SK-N-SH (cell line): ENCODE measurements around the gene GRIA1. TPM values are rescaled to one million over a fixed set of nuclear protein-coding genes. Genes with fewer than 3 reads are reported as not detected.

Experiments used
- CTCF ChIA-PET: fragments of 300-600, 350-600 bp; formaldehyde crosslinking; extraction: SDS; loops from one replicate; lab custom pipeline; 2021; lab: Yijun Ruan, JAX
- POLR2A ChIA-PET: fragments of 350-600 bp; sonication (Branson Sonifier 250); formaldehyde crosslinking; extraction: SDS; loops from one replicate; lab custom pipeline; 2020; ENCODE audit warnings: antibody characterized with exemption, inconsistent platforms; lab: Yijun Ruan, JAX
- DNase-seq: peaks from one replicate; pipeline ENCODE4 v3.0.0; 2012
- H2AFZ ChIP-seq: fragments of 200-600 bp; sonication (generic); 2 replicates; pipeline ENCODE4 v1.8.1; 2016; ENCODE audit warnings: antibody characterized with exemption, mild to moderate bottlenecking, low read depth
- H3F3A ChIP-seq: fragments of 200-600 bp; sonication (generic); replicated peaks from 2 replicates; pipeline ENCODE3; 2016; ENCODE audit warnings: antibody characterized with exemption, mild to moderate bottlenecking; ENCODE audit not compliant: insufficient read depth
- H3K27ac ChIP-seq, 2 experiments: fragments of 200-500 bp in 1 of 2; fragments of 200-600 bp in 1 of 2; sonication (Bioruptor generic) in 1 of 2; sonication (generic), shearing (Covaris generic) in 1 of 2; 2 replicates each; pipeline versions ENCODE4 v1.5.1 to v1.6.1; 2014 to 2016; ENCODE audit warnings: low read depth in 2 of 2, inconsistent platforms in 1 of 2, low read length in 1 of 2, mild to moderate bottlenecking in 1 of 2, mixed read lengths in 1 of 2
- H3K27me3 ChIP-seq: fragments of 200-600 bp; sonication (generic), shearing (Covaris generic); 2 replicates; pipeline ENCODE4 v1.6.1; 2016; ENCODE audit warnings: mixed run types; ENCODE audit not compliant: insufficient read depth
- H3K36me3 ChIP-seq, 2 experiments: fragments of 200-500 bp in 1 of 2; fragments of 200-600 bp in 1 of 2; sonication (Bioruptor generic) in 1 of 2; sonication (generic) in 1 of 2; replicated peaks in 1 of 2; 2 replicates each; pipeline versions ENCODE3 to v1.5.1; 2014 to 2016; ENCODE audit warnings: low read length in 1 of 2, mild to moderate bottlenecking in 1 of 2; ENCODE audit not compliant: insufficient read depth in 2 of 2, control insufficient read depth in 1 of 2
- H3K4me1 ChIP-seq, 2 experiments: fragments of 200-500 bp in 1 of 2; fragments of 200-600 bp in 1 of 2; sonication (Bioruptor generic) in 1 of 2; sonication (generic), shearing (Covaris generic) in 1 of 2; 2 replicates each; pipeline versions ENCODE4 v1.5.1 to v1.6.1; 2014 to 2016; ENCODE audit warnings: low read depth in 1 of 2, low read length in 1 of 2, mixed run types in 1 of 2; ENCODE audit not compliant: insufficient read depth in 2 of 2, control insufficient read depth in 1 of 2
- H3K4me2 ChIP-seq: fragments of 200-600 bp; sonication (generic), shearing (Covaris generic); 2 replicates; pipeline ENCODE4 v1.6.1; 2017; ENCODE audit warnings: mixed run types
- H3K4me3 ChIP-seq, 2 experiments: fragments of 200-500 bp in 1 of 2; fragments of 200-600 bp in 1 of 2; sonication (Bioruptor generic) in 1 of 2; sonication (generic), shearing (Covaris generic) in 1 of 2; 2 replicates each; pipeline versions ENCODE4 v1.5.1 to v1.8.1; 2014 to 2016; ENCODE audit warnings: low read depth in 2 of 2, inconsistent platforms in 1 of 2, low read length in 1 of 2, mild to moderate bottlenecking in 1 of 2, mixed read lengths in 1 of 2, moderate library complexity in 1 of 2
- H3K79me2 ChIP-seq: fragments of 200-600 bp; sonication (generic); 2 replicates; pipeline ENCODE4 v1.8.1; 2017; ENCODE audit warnings: mild to moderate bottlenecking; ENCODE audit not compliant: insufficient read depth
- H3K9ac ChIP-seq: fragments of 200-600 bp; sonication (generic); 2 replicates; pipeline ENCODE4 v1.6.1; 2017; ENCODE audit warnings: mixed run types
- H3K9me2 ChIP-seq: fragments of 200-600 bp; sonication (generic); 2 replicates; pipeline ENCODE4 v1.6.1; 2017; ENCODE audit warnings: mixed run types
- H3K9me3 ChIP-seq: fragments of 200-600 bp; sonication (generic); 2 replicates; pipeline ENCODE4 v1.6.1; 2017; ENCODE audit warnings: mixed run types, mild to moderate bottlenecking, moderate library complexity
- H4K20me1 ChIP-seq: fragments of 200-600 bp; sonication (generic); 2 replicates; pipeline ENCODE4 v1.6.1; 2017; ENCODE audit warnings: mild to moderate bottlenecking, mixed run types; ENCODE audit not compliant: insufficient read depth
- EP300 ChIP-seq, 2 experiments: IDR thresholded peaks; 2 replicates each; pipeline versions ENCODE4 v1.4.0 to v1.6.1; 2012; ENCODE audit warnings: borderline replicate concordance in 1 of 2, low read depth in 1 of 2, low read length in 1 of 2
- FOSL2 ChIP-seq: IDR thresholded peaks from 2 replicates; pipeline ENCODE4 v1.4.0; 2012; ENCODE audit warnings: low read depth, mild to moderate bottlenecking, moderate library complexity, borderline replicate concordance
- FOXJ3 ChIP-seq: sonication (generic); formaldehyde crosslinking; IDR thresholded peaks from 2 replicates; pipeline ENCODE4 v1.5.1; 2020; ENCODE audit warnings: mild to moderate bottlenecking, missing genetic modification reagents
- FOXM1 ChIP-seq: IDR thresholded peaks from 2 replicates; pipeline ENCODE4 v1.4.0; 2012; ENCODE audit warnings: low read depth, mild to moderate bottlenecking
- MAX ChIP-seq: IDR thresholded peaks from 2 replicates; pipeline ENCODE4 v1.4.0; 2012; ENCODE audit warnings: low read depth
- MEF2A ChIP-seq: IDR thresholded peaks from 2 replicates; pipeline ENCODE4 v1.4.0; 2012; ENCODE audit warnings: low read depth, borderline replicate concordance
- RAD21 ChIP-seq: IDR thresholded peaks from 2 replicates; pipeline ENCODE4 v1.6.1; 2012; ENCODE audit warnings: mild to moderate bottlenecking, low read length
- RCOR1 ChIP-seq: fragments of 150-350 bp; IDR thresholded peaks from 2 replicates; pipeline ENCODE4 v1.6.1; 2017; ENCODE audit warnings: antibody characterized with exemption, low read length
- RXRA ChIP-seq: IDR thresholded peaks from 2 replicates; pipeline ENCODE4 v1.4.0; 2012; ENCODE audit warnings: low read depth, mild to moderate bottlenecking, borderline replicate concordance
- TCF12 ChIP-seq: IDR thresholded peaks from 2 replicates; pipeline ENCODE4 v1.4.0; 2012
- YY1 ChIP-seq: IDR thresholded peaks from 2 replicates; pipeline ENCODE4 v1.4.0; 2012; ENCODE audit warnings: low read depth, mild to moderate bottlenecking
- ZBTB33 ChIP-seq: IDR thresholded peaks from 2 replicates; pipeline ENCODE4 v1.4.0; 2012; ENCODE audit warnings: low read depth, borderline replicate concordance
- WGBS: methylation state at CpG from one replicate; pipeline ENCODE4 v1.1.6; 2017; ENCODE audit warnings: low lambda C conversion rate; 5-methylcytosine and 5-hydroxymethylcytosine counted together
- polyA plus RNA-seq, 3 experiments: library from polyadenylated mRNA; depleted of rRNA; stranded (reverse); fragments of >200 nt; gene quantifications; 2 replicates each; pipeline ENCODE4 v1.2.3, GENCODE V29; 2012

The GRIA1 gene
- polyA plus RNA-seq, 1 of the 3 experiments (the other 2 are of a cell fraction): 0.35 TPM

- Histone ChIP-seq H3K9ac (no peak overlapping the region), H3K27me3 (no peaks in the 10 kb centered on the region), H3F3A (no peaks in the 10 kb centered on the region), H3K4me3 (no peak overlapping the region), H3K4me1 (no peaks in the 10 kb centered on the region), H3K27ac (no peak overlapping the region), H3K79me2 (no peaks in the 10 kb centered on the region), H3K36me3 (no peaks in the 10 kb centered on the region), H3K9me3 (no peaks in the 10 kb centered on the region), H3K4me2 (no peak overlapping the region), H2AFZ (no peak overlapping the region), H3K9me2 (no peaks in the 10 kb centered on the region), H4K20me1 (no peaks in the 10 kb centered on the region)
- POLR2A ChIA-PET: no interaction called here
- no peak for DNase-seq
- TF ChIP-seq FOXM1 (no peak), FOSL2 (no peak), RAD21 (no peak), FOXJ3 (CRISPR knock-in tag) (no peak), ZBTB33 (no peak), EP300 (IDR thresholded peaks at IDR 0.05; ENCODE audit: borderline replicate concordance in 1 of 2, low read depth in 1 of 2, low read length in 1 of 2) (no peak), MAX (no peak), MEF2A (no peak), YY1 (no peak), TCF12 (no peak), RCOR1 (no peak), RXRA (no peak)
- CTCF ChIA-PET: interaction anchor here (1.0 kb wide), 1 partner anchor 10 kb away, joined by 4 read pairs; no protein-coding TSS in a partner anchor
Observed at GRCh38 chr5:153704110-153704509, 213.6 kb downstream of the GRIA1 start.

- Histone ChIP-seq H3K4me1 (no peaks in the 10 kb centered on the region), H3K27ac (no peak overlapping the region), H3K9me2 (no peaks in the 10 kb centered on the region), H2AFZ (no peak overlapping the region), H3F3A (no peaks in the 10 kb centered on the region)
- DNase-seq: no peak
- TF ChIP-seq TCF12: no peak
- TF ChIP-seq, all 33 proteins: peak for 0
- 46% methylated on average over 6 of the region's 6 CpGs for WGBS
- Histone ChIP-seq H3K79me2 (no peaks in the 10 kb centered on the region), H3K9me3 (no peaks in the 10 kb centered on the region), H3K4me3 (no peak overlapping the region), H3K9ac (no peak overlapping the region), H3K4me2 (no peak overlapping the region), H4K20me1 (no peaks in the 10 kb centered on the region), H3K27me3 (no peaks in the 10 kb centered on the region), H3K36me3 (no peaks in the 10 kb centered on the region)
- ChIA-PET CTCF (no interaction called here), POLR2A (no interaction called here)
Observed at GRCh38 chr5:153707626-153708025, 217.2 kb downstream of the GRIA1 start.
